Jurkat, Clone E6-1 (cell line): ENCODE measurements around the gene CTSF.

Source experiments
- DNase-seq: peaks from one replicate; pipeline ENCODE4 v3.0.0-alpha.2; 2011; ENCODE audit warnings: low read depth, low spot score
- H3K4me3 ChIP-seq: 2 replicates; pipeline ENCODE4 v1.5.1; 2011; ENCODE audit warnings: mild to moderate bottlenecking, low read length, control low read depth, moderate library complexity

CTSF gene

DNA sequence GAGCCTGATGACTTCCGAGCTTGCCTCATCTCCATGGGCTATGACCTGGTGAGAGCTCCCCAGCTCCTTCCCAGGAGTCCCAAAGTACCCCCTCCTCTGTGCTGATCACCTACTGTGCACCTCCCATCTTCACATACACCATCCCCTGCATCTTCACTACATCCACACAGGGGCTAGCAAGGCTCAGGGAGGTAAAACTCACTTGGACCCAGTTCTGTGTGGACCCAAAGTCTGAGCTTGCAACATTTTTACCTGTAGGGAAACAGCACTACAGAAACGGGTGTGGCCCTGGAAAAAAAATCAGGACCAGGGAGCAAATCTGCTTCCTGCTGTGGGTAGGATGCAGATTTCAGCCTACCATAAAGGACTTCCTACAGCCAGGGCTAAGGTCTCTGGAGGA lies 6.1 kb downstream of the CTSF start:
- DNase-seq, result no peak
- no peak overlapping the region for H3K4me3 ChIP-seq

DNA sequence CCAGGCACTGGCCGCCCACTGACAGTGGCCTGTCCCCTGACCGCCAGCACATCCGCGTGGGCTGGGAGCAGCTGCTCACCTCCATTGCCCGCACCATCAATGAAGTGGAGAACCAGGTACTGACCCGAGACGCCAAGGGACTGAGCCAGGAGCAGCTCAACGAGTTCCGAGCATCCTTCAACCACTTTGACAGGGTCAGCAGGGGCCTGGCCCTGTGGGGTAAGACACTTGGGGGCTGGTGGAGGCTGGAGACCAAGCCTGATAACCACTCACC lies 6.5 kb downstream of the CTSF start:
- no peak overlapping the region for H3K4me3 ChIP-seq
- DNase-seq, result no peak

DNA sequence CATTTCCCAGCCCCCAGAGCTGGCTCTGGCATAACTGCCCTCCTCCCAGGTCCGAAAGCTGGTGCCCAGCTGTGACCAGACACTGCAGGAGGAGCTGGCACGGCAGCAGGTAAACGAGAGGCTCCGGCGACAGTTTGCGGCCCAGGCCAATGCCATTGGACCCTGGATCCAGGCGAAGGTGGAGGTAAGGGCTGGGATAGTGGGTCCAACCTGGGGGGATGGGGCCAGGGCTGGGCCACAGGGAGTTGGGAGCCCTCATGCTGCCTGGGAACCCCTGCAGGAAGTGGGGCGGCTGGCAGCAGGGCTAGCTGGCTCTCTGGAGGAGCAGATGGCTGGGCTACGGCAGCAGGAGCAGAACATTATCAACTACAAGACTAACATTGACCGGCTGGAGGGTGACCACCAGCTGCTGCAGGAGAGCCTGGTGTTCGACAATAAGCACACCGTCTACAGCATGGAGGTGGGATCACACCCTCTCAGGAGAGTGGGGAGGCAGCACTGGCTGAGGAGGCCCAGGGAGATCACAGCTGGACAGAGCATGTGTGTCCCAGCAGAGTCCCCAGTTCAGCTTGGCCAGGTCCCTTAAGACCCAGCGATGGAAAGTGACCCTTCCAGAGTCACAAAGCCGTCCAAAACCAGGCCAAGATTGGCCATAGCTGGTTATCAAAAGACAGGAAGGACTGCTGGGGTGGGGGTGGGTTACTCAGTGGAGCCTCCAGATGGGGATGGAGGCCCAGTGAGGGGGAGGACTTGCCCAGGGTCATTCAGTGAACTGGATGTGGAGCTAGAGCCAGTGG lies 7.0 kb downstream of the CTSF start:
- no peak overlapping the region for H3K4me3 ChIP-seq
- DNase-seq, result no peak

DNA sequence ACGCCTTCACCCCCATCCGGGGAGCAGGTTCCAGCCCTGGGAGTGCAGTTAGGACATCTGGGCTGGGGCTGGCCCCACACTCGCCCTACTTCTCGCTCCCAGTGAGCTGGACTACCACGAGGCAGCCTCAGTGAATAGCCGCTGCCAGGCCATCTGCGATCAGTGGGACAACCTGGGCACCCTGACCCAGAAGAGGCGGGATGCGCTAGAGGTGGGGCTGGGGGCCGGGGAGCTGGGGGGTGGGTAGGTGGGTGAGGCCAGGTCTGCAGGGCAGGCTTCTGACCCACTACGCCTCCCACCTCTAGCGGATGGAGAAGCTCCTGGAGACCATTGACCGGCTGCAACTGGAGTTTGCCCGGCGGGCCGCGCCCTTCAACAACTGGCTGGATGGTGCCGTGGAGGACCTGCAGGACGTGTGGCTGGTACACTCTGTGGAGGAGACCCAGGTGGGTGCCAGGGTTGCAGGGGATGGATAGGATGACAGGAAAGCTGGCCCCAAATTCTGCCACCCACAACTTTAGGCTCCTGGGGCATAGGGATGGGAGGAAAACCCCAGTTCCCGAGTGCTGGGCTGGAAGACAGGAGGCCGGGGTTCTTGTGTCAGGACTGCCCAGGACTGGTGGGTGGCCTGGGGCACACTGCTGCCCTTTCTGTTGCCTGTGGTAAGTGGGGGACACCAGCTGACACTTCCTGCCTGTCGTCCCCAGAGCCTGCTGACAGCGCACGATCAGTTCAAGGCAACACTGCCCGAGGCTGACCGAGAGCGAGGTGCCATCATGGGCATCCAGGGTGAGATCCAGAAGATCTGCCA lies 8.3 kb downstream of the CTSF start:
- DNase-seq, result no peak
- H3K4me3 ChIP-seq, result no peak overlapping the region

DNA sequence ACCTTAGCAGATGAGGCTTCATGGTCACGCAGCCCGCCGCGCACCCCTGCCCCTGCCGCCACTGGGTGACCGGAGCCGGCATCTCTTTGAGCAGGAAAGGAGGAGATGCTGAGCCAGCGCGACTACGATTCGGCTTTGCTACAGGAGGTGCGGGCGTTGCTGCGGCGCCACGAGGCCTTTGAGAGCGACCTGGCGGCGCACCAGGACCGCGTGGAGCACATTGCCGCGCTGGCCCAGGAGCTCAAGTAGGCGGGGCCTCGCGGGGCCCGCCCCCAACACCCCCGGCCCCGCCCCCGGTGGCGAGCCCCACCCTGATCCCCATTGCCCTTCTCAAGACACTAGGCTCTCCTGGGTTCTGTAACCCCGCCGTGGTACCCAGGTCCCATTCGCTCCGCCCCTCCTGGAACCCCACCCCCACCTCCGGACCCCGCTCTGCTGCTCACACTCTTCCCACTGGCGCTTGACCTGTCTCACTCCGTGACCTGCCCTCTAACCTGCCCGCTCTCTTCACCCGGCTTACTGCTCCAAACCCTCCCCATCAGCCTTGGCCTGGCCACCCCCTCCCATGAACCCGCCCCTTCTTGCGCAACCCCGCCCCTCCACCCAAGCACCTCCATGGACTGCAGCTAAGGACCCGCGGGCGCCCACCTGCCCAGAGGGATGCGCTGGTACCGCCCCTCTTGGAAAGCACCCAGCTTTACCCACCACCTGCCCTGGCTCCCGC lies 9.1 kb downstream of the CTSF start:
- no peak for DNase-seq
- H3K4me3 ChIP-seq, result no peak overlapping the region

DNA sequence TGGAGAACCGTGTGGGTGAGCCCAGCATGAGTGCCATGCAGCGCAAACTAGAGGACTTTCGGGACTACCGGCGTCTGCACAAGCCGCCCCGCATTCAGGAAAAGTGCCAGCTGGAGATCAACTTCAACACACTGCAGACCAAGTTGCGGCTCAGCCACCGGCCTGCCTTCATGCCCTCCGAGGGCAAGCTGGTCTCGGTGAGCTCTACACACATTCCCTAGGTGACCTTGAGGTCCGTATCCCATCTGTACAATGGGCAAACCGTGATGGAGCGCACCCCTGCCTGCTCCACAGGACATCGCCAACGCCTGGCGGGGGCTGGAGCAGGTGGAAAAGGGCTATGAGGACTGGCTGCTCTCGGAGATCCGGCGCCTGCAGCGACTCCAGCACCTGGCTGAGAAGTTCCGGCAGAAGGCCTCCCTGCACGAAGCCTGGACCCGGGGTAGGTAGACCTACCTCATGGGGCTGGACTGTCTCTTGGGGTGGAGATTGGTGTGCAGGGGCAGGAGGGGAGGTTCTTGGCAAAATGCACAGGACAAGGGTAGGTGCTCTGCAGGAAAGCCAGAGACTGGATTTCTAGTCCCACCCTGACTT lies 10.6 kb downstream of the CTSF start:
- H3K4me3 ChIP-seq, result no peak overlapping the region
- DNase-seq, result no peak

DNA sequence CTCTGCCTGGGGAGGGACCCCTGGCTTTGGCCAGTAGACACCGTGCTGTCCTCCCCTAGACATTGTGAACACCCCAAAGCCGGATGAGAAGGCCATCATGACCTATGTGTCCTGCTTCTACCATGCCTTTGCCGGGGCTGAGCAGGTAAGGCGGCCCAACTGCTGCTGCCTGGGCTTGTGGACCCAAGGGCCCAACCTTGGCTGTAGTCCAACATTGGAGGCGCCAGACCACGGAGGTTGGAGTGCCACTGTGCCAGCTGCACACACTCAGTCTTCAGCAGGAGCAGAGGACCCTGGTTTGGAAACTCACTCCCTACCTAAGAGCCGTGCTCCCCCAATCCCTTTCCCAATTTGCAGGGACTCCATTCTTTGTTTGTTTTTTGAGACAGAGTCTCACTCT lies 12.3 kb downstream of the CTSF start:
- H3K4me3 ChIP-seq, result no peak overlapping the region
- no peak for DNase-seq

DNA sequence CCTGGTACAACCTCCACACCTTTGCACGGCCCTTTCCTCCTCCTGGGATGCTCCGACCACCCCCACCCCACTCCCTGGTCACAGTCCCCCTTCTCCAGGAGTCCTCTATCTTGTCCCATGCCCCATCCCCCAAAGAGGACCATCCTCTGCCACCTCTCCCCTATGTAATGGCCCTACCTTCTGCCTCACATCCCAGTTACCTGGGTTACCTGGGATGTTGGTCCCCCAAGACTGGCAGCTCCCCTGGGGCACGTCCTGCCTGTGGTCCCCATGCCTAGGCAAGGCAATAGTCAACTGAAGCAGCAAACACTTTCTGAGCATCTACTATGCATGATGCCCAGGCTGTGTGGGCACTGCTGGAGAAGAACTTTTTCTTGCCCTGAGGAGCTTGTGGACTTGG lies 13.0 kb downstream of the CTSF start:
- no peak overlapping the region for H3K4me3 ChIP-seq
- DNase-seq, result no peak

DNA sequence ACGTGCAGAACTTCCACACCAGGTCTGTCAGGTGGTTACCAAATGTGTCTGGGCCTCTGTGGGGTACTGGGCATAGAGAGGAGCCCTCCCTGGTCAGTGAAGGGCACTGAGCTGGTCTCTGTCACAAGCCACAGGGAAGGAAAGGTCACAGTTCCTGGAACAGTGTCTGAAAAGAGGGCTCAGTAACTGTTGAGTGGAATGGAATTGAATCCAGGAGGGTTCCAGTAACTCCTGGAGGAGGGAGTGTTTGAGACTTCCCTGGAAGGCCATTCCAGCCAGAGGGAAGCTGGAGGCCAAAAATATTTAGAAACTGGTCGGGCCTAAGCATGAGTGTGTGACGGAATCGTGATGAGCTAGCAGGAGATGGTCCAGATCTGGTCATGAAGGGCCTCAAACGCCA lies 13.8 kb downstream of the CTSF start:
- no peak for DNase-seq

DNA sequence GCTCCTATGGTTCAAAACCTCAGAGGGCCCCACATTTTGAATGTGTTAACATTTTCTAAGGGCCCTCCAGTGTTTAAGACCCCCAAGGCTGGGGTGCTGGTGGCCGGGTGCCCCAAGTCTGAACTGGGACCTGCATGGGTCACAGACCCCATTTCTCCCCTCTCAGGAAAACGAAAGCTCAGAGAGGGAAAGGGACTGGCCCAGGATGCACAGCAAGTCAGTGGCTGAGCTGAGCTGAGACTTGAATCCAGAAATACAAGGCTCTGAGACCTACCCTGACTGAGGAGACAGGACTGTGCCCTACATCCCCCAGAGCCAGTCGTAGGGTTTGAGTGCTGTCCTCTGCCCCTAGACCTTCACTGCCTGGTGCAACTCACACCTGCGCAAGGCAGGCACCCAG lies 17.5 kb downstream of the CTSF start:
- no peak for DNase-seq
- no peak overlapping the region for H3K4me3 ChIP-seq

More for the DNA sequence above, 13.8 kb downstream of the CTSF start:
- H3K4me3 ChIP-seq, result no peak overlapping the region

DNA sequence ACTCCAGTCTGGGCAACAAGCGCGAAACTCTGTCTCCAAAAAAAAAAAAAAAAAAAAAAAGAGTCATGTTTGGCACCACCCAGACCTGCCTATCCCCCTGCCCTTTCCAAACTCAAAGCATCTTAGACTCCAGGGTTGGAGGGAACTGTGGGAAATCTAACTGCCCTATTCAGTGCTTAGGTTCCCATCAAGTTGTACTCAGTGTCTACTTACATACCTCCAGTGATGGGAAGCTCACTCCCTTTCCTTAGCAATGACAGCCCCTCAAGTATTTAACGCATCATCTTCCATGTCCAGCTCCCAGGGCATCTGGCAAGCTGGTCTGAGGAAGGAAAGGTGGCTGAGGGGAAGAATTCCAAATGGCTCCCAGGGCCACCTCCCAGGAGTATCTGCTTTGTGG lies 18.7 kb downstream of the CTSF start:
- no peak overlapping the region for H3K4me3 ChIP-seq
- DNase-seq, result no peak

DNA sequence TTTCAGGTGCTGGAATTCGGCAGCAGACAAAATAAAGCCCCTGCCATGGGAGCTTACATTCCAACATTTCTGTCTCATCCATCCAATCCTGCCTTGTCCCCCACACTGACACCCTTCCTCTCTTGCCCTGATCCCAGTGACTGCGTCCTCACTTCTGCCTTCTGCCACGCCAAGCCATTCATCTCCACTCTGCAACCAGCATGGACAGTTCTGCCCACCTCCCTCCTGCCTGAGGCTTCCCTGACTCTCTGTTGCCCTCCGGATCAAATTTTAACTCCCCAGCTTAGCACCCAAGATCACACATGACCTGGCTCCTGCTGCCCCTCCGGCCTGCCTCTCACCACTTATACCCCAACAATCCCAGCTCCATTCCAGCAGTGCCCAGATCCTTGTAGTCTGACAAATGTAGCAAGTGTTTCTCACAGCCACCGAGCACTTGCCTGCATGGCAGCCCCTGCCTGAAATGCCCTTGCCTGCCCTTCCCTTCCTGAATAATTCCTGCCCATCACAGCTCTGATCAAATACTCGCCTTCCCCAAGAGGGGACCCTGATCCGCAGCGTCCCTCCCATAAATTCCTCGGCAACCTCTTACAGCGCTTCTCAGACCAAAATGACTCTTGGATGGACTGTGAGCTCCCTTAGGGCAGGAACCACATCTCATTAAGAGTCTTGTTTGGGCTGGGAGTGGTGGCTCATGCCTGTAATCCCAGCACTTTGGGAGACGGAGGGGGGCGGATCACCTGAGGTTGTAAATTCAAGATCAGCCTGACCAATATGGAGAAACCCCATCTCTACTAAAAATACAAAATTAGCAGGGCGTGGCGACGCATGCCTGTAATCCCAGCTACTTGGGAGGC lies 19.4 kb downstream of the CTSF start:
- no peak for DNase-seq

DNA sequence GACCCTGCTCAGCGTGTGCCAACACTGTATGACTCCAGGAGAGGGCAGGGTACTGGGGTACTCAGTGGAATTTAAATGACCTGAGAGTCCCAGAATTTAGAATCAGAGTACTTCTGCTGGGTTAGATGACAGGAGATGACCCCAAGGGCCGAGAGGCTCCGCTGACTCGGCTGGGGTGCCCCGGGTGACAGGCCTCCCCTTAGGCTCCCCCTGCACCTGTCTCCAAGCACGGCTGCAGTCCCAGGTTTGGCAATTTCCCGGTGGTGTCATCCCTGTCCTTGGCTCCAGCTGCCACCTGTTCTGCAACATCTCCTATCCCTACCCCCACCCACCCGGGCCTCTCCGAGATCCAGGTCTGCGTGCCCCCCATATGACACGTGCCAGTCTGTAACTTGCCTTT lies 20.4 kb downstream of the CTSF start:
- H3K4me3 ChIP-seq, result no peak overlapping the region
- DNase-seq, result no peak

More for the DNA sequence above, 19.4 kb downstream of the CTSF start:
- H3K4me3 ChIP-seq, result no peak overlapping the region

DNA sequence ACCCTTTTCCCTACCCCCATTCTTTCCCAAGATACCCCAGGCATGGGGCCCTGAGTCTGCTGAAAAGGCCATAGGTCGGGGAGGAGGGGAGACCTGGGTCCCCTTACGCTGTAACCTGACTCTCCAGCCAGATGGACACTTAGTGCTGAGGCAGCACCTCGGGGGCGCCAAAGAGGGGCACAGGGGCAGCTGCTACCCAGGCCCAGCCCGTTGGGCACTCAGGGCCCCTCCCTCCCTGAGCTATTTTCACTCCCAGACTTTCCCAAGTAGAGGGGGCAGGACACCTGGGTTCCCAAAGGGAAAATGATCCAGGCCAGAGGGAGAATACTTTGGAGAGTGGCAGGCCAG lies 20.8 kb downstream of the CTSF start:
- DNase-seq, result no peak
- no peak overlapping the region for H3K4me3 ChIP-seq

DNA sequence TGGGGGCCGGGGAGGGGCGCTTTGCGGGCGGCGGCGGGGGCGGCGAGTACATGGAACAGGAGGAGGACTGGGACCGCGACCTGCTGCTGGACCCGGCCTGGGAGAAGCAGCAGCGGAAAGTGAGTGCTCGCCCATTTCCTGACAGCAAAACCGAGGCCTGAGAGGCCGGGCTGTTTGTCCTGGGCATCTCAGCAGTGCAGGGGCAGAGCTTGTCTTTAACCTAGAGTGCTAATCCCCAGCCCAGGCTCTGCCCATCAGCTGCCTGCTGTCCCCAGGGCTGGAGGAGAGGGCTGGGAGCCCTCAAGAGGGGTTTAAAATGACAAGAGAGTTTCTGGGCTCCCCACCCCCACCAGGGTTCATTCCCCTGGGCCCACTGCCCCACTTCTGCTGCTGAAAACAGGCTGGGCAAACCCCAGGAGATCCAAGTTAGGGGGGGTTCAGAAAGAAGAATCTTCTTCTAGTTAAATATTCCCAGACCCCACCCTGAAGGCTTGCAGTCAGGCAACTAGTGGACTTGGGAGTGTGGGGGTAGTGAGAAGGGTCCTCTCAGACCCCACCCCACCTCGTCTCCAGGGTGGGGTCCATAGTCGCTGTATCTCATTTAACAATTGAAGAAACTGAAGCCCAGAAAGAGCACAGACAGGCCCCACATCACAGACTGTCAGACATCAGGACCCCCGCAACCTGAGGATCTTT lies 21.3 kb downstream of the CTSF start:
- no peak overlapping the region for H3K4me3 ChIP-seq
- DNase-seq, result no peak

DNA sequence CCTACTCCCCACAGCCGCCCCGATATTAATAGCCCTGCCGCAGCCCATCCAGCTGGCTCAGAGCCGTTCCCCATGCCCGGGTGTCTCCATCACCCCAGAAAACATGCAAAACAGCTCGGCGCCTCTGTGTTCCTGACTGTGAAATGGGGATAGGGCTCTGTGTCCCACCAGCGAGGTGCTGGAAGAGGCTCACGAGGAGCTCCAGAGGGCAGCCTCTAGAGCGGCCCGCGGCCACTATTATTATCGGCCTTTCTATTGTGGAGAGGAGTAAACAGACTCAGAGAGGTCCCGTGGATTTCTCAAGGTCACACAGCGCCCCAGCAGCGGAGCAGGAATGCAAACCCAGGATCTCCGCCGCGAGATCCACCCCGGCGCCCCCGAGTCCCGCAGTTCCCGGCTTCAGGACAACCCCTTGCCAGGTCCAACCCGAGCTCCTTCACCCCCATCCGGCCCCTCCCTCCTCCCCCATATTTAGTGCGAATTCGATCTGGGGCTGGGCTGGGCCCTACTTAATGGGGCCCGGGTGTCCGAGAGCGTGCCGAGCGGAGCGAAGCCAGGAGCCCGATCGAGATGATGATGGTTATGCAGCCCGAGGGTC lies 21.9 kb downstream of the CTSF start, which contains the start of gene ACTN3:
TSS of gene ACTN3 (plus strand) at position 536 of the 598 bp plus-strand sequence. CDS start at position 571, 35 bp downstream.
- H3K4me3 ChIP-seq, result peak within 1 kb of the TSS; percentile 73
- no peak for DNase-seq

DNA sequence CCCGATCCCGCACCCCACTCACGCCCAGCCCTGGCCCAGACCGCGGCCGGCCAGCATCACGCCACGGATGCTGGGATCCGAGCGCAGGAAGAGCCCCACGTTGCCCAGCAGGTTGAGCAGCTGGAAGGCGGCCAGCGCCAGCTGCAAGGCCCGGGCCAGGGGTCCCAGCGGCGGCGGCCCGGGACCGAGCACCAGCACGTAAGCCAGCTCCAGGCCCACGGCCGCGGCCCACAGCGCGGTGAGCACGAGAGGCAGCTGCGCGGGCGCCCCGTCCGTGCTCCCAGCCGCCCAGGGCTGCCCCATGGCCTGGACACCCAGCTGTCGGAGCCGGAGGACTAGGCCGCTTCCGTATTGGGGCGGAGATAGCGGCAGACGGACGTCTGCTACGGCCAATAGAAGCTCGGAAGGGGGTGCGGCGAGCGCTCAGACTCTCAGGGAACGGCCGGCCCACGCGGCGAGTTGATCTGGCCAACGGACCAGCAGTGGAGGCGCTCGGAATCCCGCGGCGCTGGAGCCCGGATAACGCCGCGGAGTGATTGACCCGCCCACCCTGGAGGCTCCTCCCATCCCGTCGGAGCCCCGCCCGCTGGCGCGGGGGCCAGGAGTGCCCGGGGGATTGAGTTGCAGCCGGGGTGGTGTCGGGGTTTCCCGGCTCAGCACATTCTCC lies 22.6 kb downstream of the CTSF start, which contains the start of gene ZDHHC24:
TSS of gene ZDHHC24 (minus strand) at position 348 of the 667 bp plus-strand sequence. CDS start at position 303, 45 bp downstream.
- H3K4me3 ChIP-seq, result peak within 1 kb of the TSS; percentile 73
- peak; percentile 69 for DNase-seq
